Mammary epithelial cell (primary cell): ENCODE measurements around the gene SLIT3.

Experiments used
- CTCF ChIP-seq, 2 donors: IDR thresholded peaks in 1 of 2; conservative IDR thresholded peaks in 1 of 2; 2 replicates each; pipeline ENCODE4 v1.5.1; 2011 to 2012; ENCODE audit warnings: inconsistent platforms in 2 of 2, low read length in 2 of 2, mild to moderate bottlenecking in 2 of 2, control low read depth in 1 of 2, low read depth in 1 of 2; ENCODE audit not compliant: insufficient read depth in 1 of 2; ENCODE audit errors: extremely low read depth in 1 of 2
- EZH2 ChIP-seq: IDR thresholded peaks from 2 replicates; pipeline ENCODE4 v1.6.1; 2012; ENCODE audit warnings: low read length, inconsistent platforms, borderline replicate concordance

GRCh38 chr5:168941901-168942300, 359.0 kb downstream of the SLIT3 start:
- TF ChIP-seq CTCF (conservative IDR thresholded peaks at IDR 0.05 in 1 of 2, IDR thresholded peaks at IDR 0.05 in 1 of 2; ENCODE audit: extremely low read depth in 1 of 2, insufficient read depth in 1 of 2, low read depth in 1 of 2, low read length in 2 of 2) (no peak), EZH2 (no peak)
